ENCODE data around the gene ZNF846.
"Not testable (repeated sequence)": the region's sequence is repeated elsewhere in the genome, so short reads cannot be mapped to it uniquely, and the experiment has no call there.

Gene ZNF846

GRCh38 chr19:9796113-9796773 lies 27.7 kb upstream of the ZNF846 start:
- H4K20me1 ChIP-seq, result no peaks in the 10 kb centered on the region; a peak in 1 of 22 replicates
- peak overlapping the region in 5 of 11 experiments; percentile 3 to 36 (median 13); a peak in 3 of 22 replicates for H3K9ac ChIP-seq
- H3K9me3 ChIP-seq (replicated peaks in 1 of 11), result peaks cover 0 to 6% (median 0%) of the 10 kb centered on the region in 11 experiments; a peak in 1 of 22 replicates
- peaks cover 0 to 1% (median 0%) of the 10 kb centered on the region in 11 experiments; a peak in 1 of 22 replicates for H3K36me3 ChIP-seq
- no peak overlapping the region for H3K4me3 ChIP-seq
- peaks cover 2 to 23% (median 12%) of the 10 kb centered on the region in 10 experiments; a peak in 19 of 20 replicates for H3K4me1 ChIP-seq
- peak overlapping the region in 3 of 11 experiments; percentile 1 to 10 (median 10); a peak in 1 of 22 replicates for H3K4me2 ChIP-seq
- TF ChIP-seq Cebpa-rat (IDR thresholded peaks at IDR 0.05), result no peak
- H3K27me3 ChIP-seq, result no peaks in the 10 kb centered on the region
- peak overlapping the region in 10 of 11 experiments; percentile 14 to 71 (median 44); a peak in 14 of 22 replicates for H3K27ac ChIP-seq

GRCh38 chr19:9793071-9793591 lies 24.6 kb upstream of the ZNF846 start:
- H3K9me3 ChIP-seq (replicated peaks in 1 of 11), result peaks cover 0 to 6% (median 0%) of the 10 kb centered on the region in 11 experiments; a peak in 1 of 22 replicates
- no peaks in the 10 kb centered on the region for H4K20me1 ChIP-seq
- no peak for TF ChIP-seq Cebpa-rat (IDR thresholded peaks at IDR 0.05)
- peak overlapping the region; percentile 35 to 88 (median 81) for H3K4me2 ChIP-seq
- H3K9ac ChIP-seq, result peak overlapping the region; percentile 83 to 90 (median 87)
- H3K36me3 ChIP-seq, result no peaks in the 10 kb centered on the region
- peak overlapping the region; percentile 73 to 95 (median 83) for H3K4me3 ChIP-seq
- H3K27me3 ChIP-seq, result no peaks in the 10 kb centered on the region
- H3K27ac ChIP-seq, result peak overlapping the region; percentile 73 to 94 (median 87)
- peaks cover 8 to 21% (median 17%) of the 10 kb centered on the region in 10 experiments; a peak in 19 of 20 replicates for H3K4me1 ChIP-seq

GRCh38 chr19:9792206-9793070 lies 23.9 kb upstream of the ZNF846 start:
- Histone ChIP-seq H3K4me3 (peak overlapping the region; percentile 73 to 95 (median 83)), H4K20me1 (no peaks in the 10 kb centered on the region), H3K9me3 (replicated peaks in 1 of 11) (peaks cover 0 to 6% (median 0%) of the 10 kb centered on the region in 11 experiments; a peak in 1 of 22 replicates), H3K27me3 (no peaks in the 10 kb centered on the region), H3K4me1 (peaks cover 8 to 21% (median 14%) of the 10 kb centered on the region in 10 experiments; a peak in 19 of 20 replicates), H3K27ac (peak overlapping the region; percentile 73 to 94 (median 87)), H3K4me2 (peak overlapping the region; percentile 35 to 88 (median 81)), H3K9ac (peak overlapping the region; percentile 83 to 90 (median 87)), H3K36me3 (no peaks in the 10 kb centered on the region)
- no peak for TF ChIP-seq Cebpa-rat (IDR thresholded peaks at IDR 0.05)

GRCh38 chr19:9791552-9792205 lies 23.1 kb upstream of the ZNF846 start:
- H3K9ac ChIP-seq, result peak overlapping the region; percentile 57 to 88 (median 76)
- peak overlapping the region; percentile 57 to 79 (median 71) for H3K4me2 ChIP-seq
- no peaks in the 10 kb centered on the region for H4K20me1 ChIP-seq
- peak overlapping the region in 9 of 11 experiments; percentile 39 to 85 (median 68); a peak in 16 of 22 replicates for H3K27ac ChIP-seq
- no peak for TF ChIP-seq Cebpa-rat (IDR thresholded peaks at IDR 0.05)
- H3K27me3 ChIP-seq, result no peaks in the 10 kb centered on the region
- H3K36me3 ChIP-seq, result no peaks in the 10 kb centered on the region
- peaks cover 0 to 6% (median 0%) of the 10 kb centered on the region in 11 experiments; a peak in 1 of 22 replicates for H3K9me3 ChIP-seq (replicated peaks in 1 of 11)
- peak overlapping the region; percentile 73 to 95 (median 83) for H3K4me3 ChIP-seq
- peaks cover 11 to 24% (median 18%) of the 10 kb centered on the region in 10 experiments for H3K4me1 ChIP-seq

GRCh38 chr19:9791073-9791367 lies 22.5 kb upstream of the ZNF846 start:
- Histone ChIP-seq H3K9ac (peak overlapping the region; percentile 36 to 76 (median 60); a peak in 18 of 22 replicates), H3K27ac (peak overlapping the region in 7 of 11 experiments; percentile 39 to 57 (median 45); a peak in 8 of 22 replicates), H3K4me2 (peak overlapping the region; percentile 57 to 79 (median 71)), H3K4me3 (peak overlapping the region in 9 of 10 experiments; percentile 51 to 72 (median 63); a peak in 18 of 20 replicates), H3K4me1 (peaks cover 15 to 29% (median 20%) of the 10 kb centered on the region in 10 experiments)
- H4K20me1 ChIP-seq; H3K27me3 ChIP-seq; H3K9me3 ChIP-seq (replicated peaks in 1 of 11); H3K36me3 ChIP-seq: not testable (repeated sequence)

- H4K20me1 ChIP-seq; H3K36me3 ChIP-seq; H3K9me3 ChIP-seq (replicated peaks in 1 of 11); H3K27me3 ChIP-seq; H3K27ac ChIP-seq; H3K4me2 ChIP-seq; H3K4me3 ChIP-seq: not testable (repeated sequence)
- Histone ChIP-seq H3K9ac (peak overlapping the region in 2 of 11 experiments; percentile 4 to 38; a peak in 3 of 22 replicates), H3K4me1 (peaks cover 19 to 31% (median 24%) of the 10 kb centered on the region in 10 experiments)
These were observed 21.0 kb upstream of the ZNF846 start for GRCh38 chr19:9789579-9789978.

GRCh38 chr19:9789066-9789465 lies 20.5 kb upstream of the ZNF846 start:
- Histone ChIP-seq H4K20me1 (no peaks in the 10 kb centered on the region), H3K4me2 (no peak overlapping the region), H3K9ac (no peak overlapping the region; a peak in 2 of 22 replicates), H3K36me3 (no peaks in the 10 kb centered on the region), H3K4me3 (no peak overlapping the region), H3K9me3 (replicated peaks in 1 of 11) (peaks cover 0 to 6% (median 0%) of the 10 kb centered on the region in 11 experiments; a peak in 1 of 22 replicates), H3K27ac (no peak overlapping the region), H3K4me1 (peaks cover 25 to 36% (median 29%) of the 10 kb centered on the region in 10 experiments), H3K27me3 (no peaks in the 10 kb centered on the region)
- TF ChIP-seq Cebpa-rat (IDR thresholded peaks at IDR 0.05), result no peak

- not testable (repeated sequence) for H3K27me3 ChIP-seq; H3K9ac ChIP-seq; H3K4me3 ChIP-seq; H4K20me1 ChIP-seq; H3K9me3 ChIP-seq (replicated peaks in 1 of 11); H3K4me2 ChIP-seq; H3K27ac ChIP-seq; H3K36me3 ChIP-seq
- peaks cover 26 to 36% (median 33%) of the 10 kb centered on the region in 10 experiments for H3K4me1 ChIP-seq
These were observed 20.1 kb upstream of the ZNF846 start for GRCh38 chr19:9788604-9789003.
